WTC11 (cell line): ENCODE measurements around the gene CYSTM1. TPM values are rescaled to one million over a fixed set of nuclear protein-coding genes. Genes with fewer than 3 reads are reported as not detected.

Experiments
- NFYB ChIP-seq: sonication (generic); formaldehyde crosslinking; conservative IDR thresholded peaks from 2 replicates; pipeline ENCODE4 v1.8.0; 2022; ENCODE audit warnings: low read depth, missing genetic modification reagents
- ZNF671 ChIP-seq: fragments of 250-450 bp; sonication (Bioruptor Pico); IDR thresholded peaks from 2 replicates; pipeline ENCODE4 v1.8.0; 2021; ENCODE audit warnings: mild to moderate bottlenecking
- total RNA-seq: library from RNA; stranded (reverse); gene quantifications from 3 replicates; pipeline ENCODE4 v1.2.3, GENCODE V29; 2021

Gene CYSTM1
- total RNA-seq, 1 experiment from 2014 or later = 29.3 TPM

- TF ChIP-seq NFYB (CRISPR knock-in tag) (no peak), ZNF671 (CRISPR knock-in tag) (no peak)
Measured at GRCh38 chr5:140292212-140293036, 117.4 kb downstream of the CYSTM1 start (continued).

Other genes starting within 250 kb of the CYSTM1 start
- gene NRG2, start 131.9 kb upstream of the CYSTM1 start, total RNA-seq = 0.44 to 0.73 TPM (median 0.46 TPM) in 3 replicates
- gene PURA, start 61.1 kb upstream of the CYSTM1 start, total RNA-seq = 6.0 to 9.0 TPM (median 6.4 TPM) in 3 replicates
- gene IGIP, start 49.3 kb upstream of the CYSTM1 start, total RNA-seq = 1.2 to 1.7 TPM (median 1.5 TPM) in 3 replicates
- 44.1 to 46.4 TPM (median 46.2 TPM) in 3 replicates for gene PFDN1, start 127.9 kb downstream of the CYSTM1 start, total RNA-seq
- gene HBEGF, start 171.4 kb downstream of the CYSTM1 start, total RNA-seq = 2.2 to 4.0 TPM (median 2.5 TPM) in 3 replicates
- 0.37 to 0.76 TPM (median 0.50 TPM) in 3 replicates for gene SLC4A9, start 185.0 kb downstream of the CYSTM1 start, total RNA-seq
- gene ANKHD1, start 226.6 kb downstream of the CYSTM1 start, total RNA-seq = 89.8 to 113 TPM (median 105 TPM) in 3 replicates